Suprapubic skin (tissue), 3 donors: ENCODE data around the gene IL4R.
"Not testable (repeated sequence)": the region's sequence is repeated elsewhere in the genome, so short reads cannot be mapped to it uniquely, and the experiment has no call there.

Experiments
- CTCF ChIP-seq, 2 donors: fragments of 200-600 bp in 1 of 2; fragments of 450-650 bp in 1 of 2; sonication (generic) in 1 of 2; IDR thresholded peaks; one replicate each; pipeline ENCODE4 v1.5.1; 2016 to 2019; ENCODE audit warnings: antibody characterized with exemption in 2 of 2, mild to moderate bottlenecking in 1 of 2, moderate library complexity in 1 of 2
- EP300 ChIP-seq: sonication (generic); formaldehyde crosslinking; IDR thresholded peaks from one replicate; pipeline ENCODE4 v1.6.1; 2017; ENCODE audit warnings: antibody characterized with exemption

GRCh38 chr16:27288313-27288712, 25.5 kb upstream of the IL4R start:
- not testable (repeated sequence) for TF ChIP-seq CTCF (IDR thresholded peaks at IDR 0.05); EP300
